Smooth muscle cell of the umbilical artery (primary cell): ENCODE measurements around the gene SPATA31E1. TPM values are rescaled to one million over a fixed set of nuclear protein-coding genes. Genes with fewer than 3 reads are reported as not detected.

Experiments
- total RNA-seq: library from RNA; depleted of rRNA; stranded (reverse); fragments of >200 nt; gene quantifications from 2 replicates; pipeline ENCODE4 v1.2.3, GENCODE V29; 2014

The SPATA31E1 gene
- not detected in 2 replicates for total RNA-seq

GRCh38 chr9:87882627-87883026, at the start of gene SPATA31E1:
TSS of gene SPATA31E1 (plus strand) at chr9:87882877. CDS start at chr9:87882892, 15 bp downstream.

GRCh38 chr9:87917662-87918061, 35.0 kb downstream of the SPATA31E1 start, which contains the start of gene SPATA31C1:
TSS of gene SPATA31C1 (plus strand) at chr9:87917962.

Other genes with a start within 250 kb of the SPATA31E1 start
- 218 and 349 TPM in 2 replicates for gene CTSL, start 156.8 kb upstream of the SPATA31E1 start, total RNA-seq
- not detected in 2 replicates for gene SPATA31C1, start 35.1 kb downstream of the SPATA31E1 start, total RNA-seq
- 7.8 and 11.6 TPM in 2 replicates for gene CDK20, start 91.7 kb downstream of the SPATA31E1 start, total RNA-seq